Stimulated activated memory B cell treated with anti-CD40 and anti-IgM and Interleukin-4, amounts not matched to agents 10 μg/mL and 1 μg/mL and 100 μg/mL, for 72 hours (primary cell): ENCODE results near the gene MLPH.
A peak's percentile ranks its signal among the peaks of the same experiment; 100 is the strongest.

Experiments used
- ATAC-seq: fragments of 150-1000 bp; cut with Tn5 transposase; 2 replicates; pipeline ENCODE4 v1.10.0; 2021
- H3K27ac Mint-ChIP-seq: one replicate; pipeline ENCODE4 v1.8.0; 2022; ENCODE audit warnings: mild to moderate bottlenecking, mixed read lengths
- H3K27me3 Mint-ChIP-seq: one replicate; pipeline ENCODE4 v1.8.0; 2022; ENCODE audit warnings: mixed read lengths
- H3K36me3 Mint-ChIP-seq: one replicate; pipeline ENCODE4 v1.8.0; 2022; ENCODE audit warnings: mixed read lengths
- H3K4me1 Mint-ChIP-seq: one replicate; pipeline ENCODE4 v1.8.0; 2022; ENCODE audit warnings: mixed read lengths
- H3K4me3 Mint-ChIP-seq: one replicate; pipeline ENCODE4 v1.8.0; 2022; ENCODE audit warnings: mild to moderate bottlenecking, moderate library complexity, mixed read lengths
- H3K9me3 Mint-ChIP-seq: one replicate; pipeline ENCODE4 v1.8.0; 2022; ENCODE audit warnings: mixed read lengths

Gene MLPH

DNA sequence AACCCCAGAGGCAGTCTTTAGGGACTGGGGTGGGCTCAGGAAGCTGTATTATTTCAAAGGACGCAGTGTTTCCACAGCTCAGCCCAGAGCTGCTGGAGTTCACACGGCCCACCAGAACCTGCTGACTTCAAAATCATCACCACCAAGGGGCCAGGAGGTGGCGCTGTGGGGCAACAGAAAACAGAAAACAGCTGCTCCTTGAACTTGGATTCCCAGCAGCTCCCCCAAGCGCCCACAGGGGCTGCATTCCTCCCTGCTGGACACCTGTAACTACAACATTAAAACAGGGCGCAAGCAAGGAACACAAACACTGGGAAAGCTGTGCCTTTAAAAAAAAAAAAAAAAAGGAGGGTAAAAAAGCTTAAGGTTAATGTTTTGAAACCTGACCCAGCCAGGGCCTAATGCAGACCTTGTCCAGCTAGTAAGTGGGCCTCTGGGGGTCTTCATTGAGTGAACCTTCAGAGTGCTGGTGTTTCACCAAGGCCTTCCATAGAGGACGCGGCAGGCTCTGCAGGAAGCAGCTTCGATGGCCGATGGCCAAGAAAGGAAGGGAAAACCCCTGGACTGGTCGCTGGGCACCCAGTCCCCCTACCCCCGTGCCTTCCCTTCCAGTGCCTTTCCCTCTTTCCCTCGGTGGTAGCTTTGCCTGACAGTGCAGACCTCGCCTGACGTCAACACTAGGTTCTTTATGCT is 25.9 kb downstream of the MLPH start:
- no peak overlapping the region for H3K27ac Mint-ChIP-seq

DNA sequence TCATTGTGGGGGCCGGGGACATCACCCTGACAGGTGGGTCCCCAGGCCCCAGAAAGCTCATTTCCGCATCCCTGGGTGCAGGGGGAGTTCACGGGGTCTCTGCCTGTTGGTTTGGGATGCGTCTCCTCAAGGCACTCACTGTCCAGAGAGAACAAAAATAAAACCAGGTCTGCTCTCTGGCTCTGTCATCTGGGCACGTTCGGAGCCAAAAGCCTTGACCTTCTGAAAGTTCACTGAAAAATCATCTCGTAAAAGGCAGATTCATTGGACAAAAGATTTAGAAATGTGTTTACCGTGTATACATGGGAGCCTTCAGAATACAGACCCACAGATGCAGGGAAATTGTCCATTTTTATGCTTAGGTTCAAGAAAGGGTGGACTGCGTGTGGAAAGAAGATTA is 26.6 kb downstream of the MLPH start:
- H3K27me3 Mint-ChIP-seq: peaks cover 20% of the 10 kb centered on the region
- peaks cover 5% of the 10 kb centered on the region for H3K4me1 Mint-ChIP-seq
- no peak overlapping the region for H3K27ac Mint-ChIP-seq
- no peak for ATAC-seq
- peaks cover 14% of the 10 kb centered on the region for H3K9me3 Mint-ChIP-seq
- no peak overlapping the region for H3K4me3 Mint-ChIP-seq
- no peaks in the 10 kb centered on the region for H3K36me3 Mint-ChIP-seq

More for the DNA sequence above, 25.9 kb downstream of the MLPH start:
- Mint-ChIP-seq H3K27me3 (peaks cover 28% of the 10 kb centered on the region), H3K36me3 (no peaks in the 10 kb centered on the region), H3K4me1 (peaks cover 5% of the 10 kb centered on the region), H3K4me3 (no peak overlapping the region), H3K9me3 (peaks cover 12% of the 10 kb centered on the region)
- ATAC-seq: peak; percentile 69

DNA sequence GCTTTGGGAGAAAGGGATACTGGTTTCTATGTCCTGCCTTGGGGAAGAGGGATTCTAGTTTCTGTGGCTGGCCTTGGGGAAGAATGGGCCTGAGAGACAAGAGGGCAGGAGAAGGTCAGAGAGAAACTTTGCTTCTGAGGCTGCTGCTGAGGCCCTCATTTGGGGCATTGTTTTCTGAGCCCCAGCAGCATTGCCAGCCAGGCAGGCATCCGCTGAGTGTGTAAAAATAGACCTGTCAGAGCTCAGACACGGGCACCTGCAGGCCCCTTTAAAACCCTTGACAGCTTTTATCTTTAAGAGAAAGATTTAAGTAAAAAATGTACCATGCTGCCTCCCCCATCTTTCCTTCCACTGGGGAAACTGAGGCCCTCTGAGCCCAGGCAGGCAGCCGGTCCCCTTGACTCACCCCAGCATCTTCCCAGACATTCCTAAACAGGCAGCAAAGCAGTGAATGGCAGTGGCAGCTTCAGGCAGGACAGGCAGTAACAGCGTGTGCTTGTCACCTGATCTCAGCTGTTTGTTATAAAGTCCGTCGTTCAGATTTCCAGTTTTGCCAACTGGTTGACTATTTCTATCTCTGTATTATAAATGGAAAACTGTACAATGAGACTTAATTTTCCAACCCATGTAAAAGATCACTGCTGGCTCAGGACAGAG is 27.6 kb downstream of the MLPH start:
- Mint-ChIP-seq H3K4me1 (peaks cover 5% of the 10 kb centered on the region), H3K36me3 (no peaks in the 10 kb centered on the region), H3K27me3 (peaks cover 11% of the 10 kb centered on the region), H3K9me3 (peaks cover 14% of the 10 kb centered on the region), H3K27ac (no peak overlapping the region), H3K4me3 (no peak overlapping the region)
- no peak for ATAC-seq

DNA sequence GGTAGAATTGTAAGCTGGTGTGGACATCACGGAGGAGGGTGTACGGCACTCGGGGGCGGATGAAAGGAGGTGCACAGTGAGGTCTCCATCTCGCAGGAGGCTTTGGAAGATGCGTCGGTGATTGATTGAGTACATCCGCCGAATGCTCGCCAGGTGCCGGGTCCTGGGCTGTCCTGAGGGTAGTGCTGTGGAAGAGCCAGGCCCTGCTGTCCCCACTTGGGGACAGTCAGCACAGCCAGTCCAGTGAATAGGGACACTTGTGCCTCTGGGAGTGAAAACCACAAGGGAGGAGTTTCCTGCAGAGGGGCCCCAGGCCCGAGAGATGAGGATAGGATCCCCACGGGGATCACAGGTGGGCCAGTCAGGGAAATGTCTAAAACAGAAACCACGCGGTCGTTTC is 28.1 kb downstream of the MLPH start:
- no peak overlapping the region for H3K4me3 Mint-ChIP-seq
- no peak for ATAC-seq
- H3K4me1 Mint-ChIP-seq: peaks cover 5% of the 10 kb centered on the region
- H3K27ac Mint-ChIP-seq: no peak overlapping the region
- no peaks in the 10 kb centered on the region for H3K36me3 Mint-ChIP-seq
- H3K27me3 Mint-ChIP-seq: peaks cover 9% of the 10 kb centered on the region
- peaks cover 14% of the 10 kb centered on the region for H3K9me3 Mint-ChIP-seq

DNA sequence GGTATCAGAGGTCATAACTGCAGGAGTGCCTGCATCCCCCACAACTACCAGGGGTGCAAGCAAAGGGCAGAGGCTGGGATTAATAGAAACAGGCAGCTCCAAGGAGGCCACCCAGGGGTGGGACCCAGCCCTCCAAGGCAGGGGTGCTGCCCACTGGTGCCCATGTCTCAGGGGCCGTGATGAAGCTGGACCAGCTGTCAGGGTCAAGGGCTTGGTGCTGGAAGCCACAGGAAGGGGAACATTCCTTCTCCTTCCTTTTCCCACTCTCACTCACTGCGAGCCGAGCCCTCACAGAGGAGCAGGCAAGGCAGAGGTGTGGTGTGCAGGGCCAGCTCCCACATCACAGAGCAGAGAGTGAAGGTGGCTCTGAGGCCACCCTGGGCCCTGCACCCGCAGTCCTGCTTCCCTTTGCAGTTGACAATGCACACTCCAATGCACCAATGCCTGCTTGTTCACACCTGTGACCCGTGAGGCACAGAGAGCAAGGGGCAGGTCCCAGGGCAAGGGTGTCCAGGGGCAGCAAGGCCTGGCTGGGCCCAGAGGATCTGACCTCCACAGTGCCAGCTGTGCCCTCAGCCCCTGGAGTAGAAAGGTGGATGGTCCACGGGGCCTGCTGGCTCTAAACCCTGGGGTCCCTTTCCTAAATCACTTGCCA is 28.7 kb downstream of the MLPH start:
- H3K27me3 Mint-ChIP-seq: peaks cover 5% of the 10 kb centered on the region
- no peak overlapping the region for H3K27ac Mint-ChIP-seq
- peaks cover 5% of the 10 kb centered on the region for H3K4me1 Mint-ChIP-seq
- no peaks in the 10 kb centered on the region for H3K36me3 Mint-ChIP-seq
- no peak for ATAC-seq
- no peak overlapping the region for H3K4me3 Mint-ChIP-seq
- peaks cover 14% of the 10 kb centered on the region for H3K9me3 Mint-ChIP-seq

DNA sequence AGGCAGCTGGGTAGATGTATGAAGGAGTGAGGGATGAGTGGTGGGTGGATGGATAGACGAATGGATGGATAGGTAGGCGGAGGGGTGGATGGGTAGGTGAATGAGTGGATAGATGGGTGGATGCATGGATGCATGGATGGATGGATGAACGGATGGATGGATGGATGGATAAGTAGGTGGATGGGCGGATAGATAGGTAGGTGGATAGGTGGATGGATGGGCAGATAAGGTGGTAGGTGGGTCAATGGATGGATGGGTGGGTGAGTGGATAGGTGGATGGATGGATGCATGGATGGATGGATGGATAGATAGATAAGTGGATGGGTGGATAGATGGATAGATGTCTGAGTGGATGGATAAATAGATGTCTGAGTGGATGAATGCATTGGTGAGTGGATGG is 30.1 kb downstream of the MLPH start:
- H3K4me3 Mint-ChIP-seq: no peak overlapping the region
- no peaks in the 10 kb centered on the region for H3K36me3 Mint-ChIP-seq
- H3K27ac Mint-ChIP-seq: no peak overlapping the region
- no peak for ATAC-seq
- peaks cover 5% of the 10 kb centered on the region for H3K4me1 Mint-ChIP-seq
- peaks cover 14% of the 10 kb centered on the region for H3K9me3 Mint-ChIP-seq
- no peaks in the 10 kb centered on the region for H3K27me3 Mint-ChIP-seq

DNA sequence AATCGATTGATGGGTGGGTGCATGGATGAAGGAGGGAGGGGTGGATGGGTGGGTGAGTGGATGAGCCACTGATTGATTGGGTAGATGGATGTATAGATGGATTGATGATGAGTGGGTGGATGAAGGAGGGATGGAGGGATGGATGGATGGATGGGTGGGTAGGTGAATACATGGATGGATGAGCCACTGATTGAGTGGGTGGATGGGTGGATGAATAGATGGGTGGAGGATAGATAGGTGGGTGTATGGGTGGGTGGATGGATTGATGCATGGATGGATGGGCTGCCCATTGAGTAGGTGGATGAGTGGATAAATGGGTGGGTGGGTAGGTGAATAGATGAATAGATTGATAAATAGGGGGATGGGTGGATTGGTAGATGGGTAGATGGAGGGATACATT is 30.9 kb downstream of the MLPH start:
- Mint-ChIP-seq H3K9me3 (peaks cover 14% of the 10 kb centered on the region), H3K4me1 (peaks cover 5% of the 10 kb centered on the region)

DNA sequence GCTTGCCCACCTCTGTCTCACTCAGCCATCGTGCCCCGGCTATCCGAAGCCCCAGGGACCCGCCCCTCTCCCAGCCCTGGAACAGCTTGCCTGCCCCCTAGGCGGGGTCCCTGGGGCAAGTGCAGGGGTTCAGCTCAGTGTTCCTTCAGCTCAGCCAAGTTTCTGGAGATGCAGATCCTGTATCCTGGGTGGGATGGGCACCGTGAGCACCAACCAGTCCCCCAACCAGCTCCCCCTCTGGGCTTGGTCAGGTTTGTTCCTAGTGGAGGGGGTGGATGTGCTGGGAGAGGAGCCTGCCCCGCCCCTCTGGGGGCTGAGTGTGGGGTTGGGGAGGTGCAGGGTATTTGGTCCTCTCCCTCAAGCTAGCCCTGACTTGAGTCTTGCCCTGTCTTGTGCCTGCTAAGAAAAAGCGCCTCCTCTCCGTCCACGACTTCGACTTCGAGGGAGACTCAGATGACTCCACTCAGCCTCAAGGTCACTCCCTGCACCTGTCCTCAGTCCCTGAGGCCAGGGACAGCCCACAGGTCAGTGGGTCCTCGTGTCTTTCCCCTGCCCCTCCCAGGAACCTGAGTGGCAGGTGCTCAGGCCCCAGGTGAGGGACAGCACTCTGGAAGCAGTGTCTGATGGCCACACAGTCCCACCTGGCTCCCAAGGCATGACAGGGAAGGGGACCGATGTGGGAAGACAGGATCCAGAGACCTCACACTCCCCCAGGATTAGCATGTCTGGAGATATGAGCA is 32.6 kb downstream of the MLPH start:
- no peaks in the 10 kb centered on the region for H3K36me3 Mint-ChIP-seq

More for the DNA sequence above, 30.9 kb downstream of the MLPH start:
- Mint-ChIP-seq H3K4me3 (no peak overlapping the region), H3K36me3 (no peaks in the 10 kb centered on the region), H3K27ac (no peak overlapping the region), H3K27me3 (no peaks in the 10 kb centered on the region)
- ATAC-seq: peak; percentile 3

DNA sequence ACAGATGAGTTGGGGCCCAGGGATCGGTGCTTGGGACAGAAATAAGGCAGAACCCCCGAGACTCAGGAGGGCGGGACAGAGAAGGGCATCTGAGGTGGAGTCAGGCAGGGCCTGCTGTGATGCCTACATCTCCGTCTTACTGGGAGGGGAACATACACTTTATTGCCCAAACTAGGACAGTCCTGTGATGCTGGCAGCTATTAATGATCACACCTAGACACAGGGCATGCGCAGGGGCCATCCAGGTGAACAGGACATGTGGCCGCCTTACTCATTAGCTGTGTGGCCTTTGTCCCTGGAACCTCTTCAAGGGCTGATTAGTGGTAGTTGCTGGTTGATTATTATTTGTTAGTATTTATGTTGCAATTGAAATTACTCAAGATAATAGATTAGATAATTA is 33.2 kb downstream of the MLPH start:
- Mint-ChIP-seq H3K4me3 (no peak overlapping the region), H3K36me3 (no peaks in the 10 kb centered on the region), H3K9me3 (peaks cover 14% of the 10 kb centered on the region), H3K4me1 (peaks cover 1% of the 10 kb centered on the region), H3K27ac (no peak overlapping the region), H3K27me3 (no peaks in the 10 kb centered on the region)
- ATAC-seq: peak; percentile 10

More for the DNA sequence above, 32.6 kb downstream of the MLPH start:
- peaks cover 14% of the 10 kb centered on the region for H3K9me3 Mint-ChIP-seq
- no peaks in the 10 kb centered on the region for H3K27me3 Mint-ChIP-seq
- no peak overlapping the region for H3K4me3 Mint-ChIP-seq
- ATAC-seq: peak; percentile 28
- H3K27ac Mint-ChIP-seq: no peak overlapping the region
- H3K4me1 Mint-ChIP-seq: peaks cover 5% of the 10 kb centered on the region

DNA sequence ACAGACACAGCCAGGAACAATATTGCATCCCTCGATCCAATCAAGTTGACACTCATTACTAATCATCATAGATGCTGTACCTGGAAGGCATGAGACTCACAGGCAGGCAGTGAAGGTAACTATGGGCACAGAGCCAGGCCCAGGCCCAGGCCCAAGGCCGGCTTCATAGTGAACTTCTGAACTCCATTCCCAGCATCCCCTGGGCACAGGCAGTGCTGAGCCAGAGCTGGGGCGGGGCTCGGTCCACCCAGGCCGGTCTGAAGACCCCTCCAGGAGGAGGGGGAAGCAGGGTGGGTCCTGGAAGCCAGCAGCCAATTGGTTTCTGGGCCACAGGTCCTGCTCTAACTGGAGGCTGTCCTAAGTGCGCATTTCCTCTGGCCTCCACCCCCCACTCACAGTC is 37.6 kb downstream of the MLPH start:
- H3K27me3 Mint-ChIP-seq: no peaks in the 10 kb centered on the region
- H3K4me3 Mint-ChIP-seq: no peak overlapping the region
- ATAC-seq: no peak
- H3K36me3 Mint-ChIP-seq: no peaks in the 10 kb centered on the region
- no peak overlapping the region for H3K27ac Mint-ChIP-seq
- peaks cover 6% of the 10 kb centered on the region for H3K4me1 Mint-ChIP-seq
- H3K9me3 Mint-ChIP-seq: no peaks in the 10 kb centered on the region

DNA sequence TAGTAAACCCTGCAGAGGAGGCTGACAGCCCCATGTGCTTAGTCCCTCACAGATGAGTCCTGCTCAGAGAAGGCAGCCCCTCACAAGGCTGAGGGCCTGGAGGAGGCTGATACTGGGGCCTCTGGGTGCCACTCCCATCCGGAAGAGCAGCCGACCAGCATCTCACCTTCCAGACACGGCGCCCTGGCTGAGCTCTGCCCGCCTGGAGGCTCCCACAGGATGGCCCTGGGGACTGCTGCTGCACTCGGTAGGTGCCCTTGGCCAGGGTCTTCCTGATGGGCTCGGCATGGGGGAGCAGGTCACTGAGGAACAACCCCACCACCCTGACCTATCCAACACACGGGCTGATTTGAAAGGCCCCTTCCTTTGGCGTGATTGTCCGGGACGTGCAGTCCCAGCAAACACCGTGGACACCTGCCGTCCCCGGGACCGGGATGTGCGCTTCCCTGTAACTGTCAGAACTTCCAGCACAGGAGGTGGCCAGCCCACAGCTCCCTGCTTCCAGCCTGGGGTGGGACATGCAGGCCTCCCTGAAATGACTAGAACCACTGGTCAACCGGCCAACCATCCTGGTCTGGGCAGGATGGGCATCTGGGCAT is 38.6 kb downstream of the MLPH start:
- no peak overlapping the region for H3K27ac Mint-ChIP-seq
- peaks cover 16% of the 10 kb centered on the region for H3K4me1 Mint-ChIP-seq
- no peaks in the 10 kb centered on the region for H3K27me3 Mint-ChIP-seq
- no peaks in the 10 kb centered on the region for H3K36me3 Mint-ChIP-seq
- H3K9me3 Mint-ChIP-seq: no peaks in the 10 kb centered on the region
- no peak for ATAC-seq
- H3K4me3 Mint-ChIP-seq: no peak overlapping the region

DNA sequence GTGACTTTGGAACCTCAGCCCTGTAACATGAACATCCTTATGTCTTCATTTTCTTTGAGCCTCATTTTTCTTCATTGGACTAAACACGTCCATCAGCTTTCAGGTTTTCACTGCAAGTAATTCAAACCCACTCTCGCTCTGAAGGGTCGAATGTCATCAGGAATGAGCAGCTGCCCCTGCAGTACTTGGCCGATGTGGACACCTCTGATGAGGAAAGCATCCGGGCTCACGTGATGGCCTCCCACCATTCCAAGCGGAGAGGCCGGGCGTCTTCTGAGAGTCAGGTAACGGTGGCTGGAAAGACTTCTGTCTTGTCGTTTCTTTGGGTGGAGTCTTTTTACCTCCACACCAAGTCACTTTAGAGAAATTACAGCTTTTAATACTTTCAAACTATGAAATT is 40.2 kb downstream of the MLPH start:
- H3K36me3 Mint-ChIP-seq: no peaks in the 10 kb centered on the region
- no peak for ATAC-seq

DNA sequence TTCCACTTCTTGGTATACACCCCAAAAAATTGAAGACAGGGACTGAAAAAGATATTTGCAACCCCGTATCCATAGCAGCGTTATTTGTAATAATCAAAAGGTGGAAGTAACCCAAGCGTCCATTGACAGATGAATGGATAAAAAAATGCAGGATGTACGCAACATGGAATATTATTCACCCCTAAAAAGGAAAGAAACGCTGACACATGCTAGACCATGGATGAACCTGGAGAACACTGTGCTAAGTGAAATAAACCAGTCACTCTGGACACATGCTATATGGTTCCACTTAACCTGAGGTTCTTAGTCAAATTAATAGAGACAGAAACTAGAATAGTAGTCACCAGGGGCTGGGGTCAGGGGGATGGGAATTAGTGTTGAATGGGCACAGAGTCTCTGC is 40.7 kb downstream of the MLPH start:
- Mint-ChIP-seq H3K36me3 (no peaks in the 10 kb centered on the region), H3K9me3 (no peaks in the 10 kb centered on the region), H3K27me3 (no peaks in the 10 kb centered on the region), H3K4me3 (no peak overlapping the region), H3K27ac (no peak overlapping the region), H3K4me1 (peaks cover 21% of the 10 kb centered on the region)
- no peak for ATAC-seq

More for the DNA sequence above, 40.2 kb downstream of the MLPH start:
- no peaks in the 10 kb centered on the region for H3K27me3 Mint-ChIP-seq
- no peak overlapping the region for H3K27ac Mint-ChIP-seq
- H3K4me1 Mint-ChIP-seq: peaks cover 21% of the 10 kb centered on the region
- no peak overlapping the region for H3K4me3 Mint-ChIP-seq
- no peaks in the 10 kb centered on the region for H3K9me3 Mint-ChIP-seq

DNA sequence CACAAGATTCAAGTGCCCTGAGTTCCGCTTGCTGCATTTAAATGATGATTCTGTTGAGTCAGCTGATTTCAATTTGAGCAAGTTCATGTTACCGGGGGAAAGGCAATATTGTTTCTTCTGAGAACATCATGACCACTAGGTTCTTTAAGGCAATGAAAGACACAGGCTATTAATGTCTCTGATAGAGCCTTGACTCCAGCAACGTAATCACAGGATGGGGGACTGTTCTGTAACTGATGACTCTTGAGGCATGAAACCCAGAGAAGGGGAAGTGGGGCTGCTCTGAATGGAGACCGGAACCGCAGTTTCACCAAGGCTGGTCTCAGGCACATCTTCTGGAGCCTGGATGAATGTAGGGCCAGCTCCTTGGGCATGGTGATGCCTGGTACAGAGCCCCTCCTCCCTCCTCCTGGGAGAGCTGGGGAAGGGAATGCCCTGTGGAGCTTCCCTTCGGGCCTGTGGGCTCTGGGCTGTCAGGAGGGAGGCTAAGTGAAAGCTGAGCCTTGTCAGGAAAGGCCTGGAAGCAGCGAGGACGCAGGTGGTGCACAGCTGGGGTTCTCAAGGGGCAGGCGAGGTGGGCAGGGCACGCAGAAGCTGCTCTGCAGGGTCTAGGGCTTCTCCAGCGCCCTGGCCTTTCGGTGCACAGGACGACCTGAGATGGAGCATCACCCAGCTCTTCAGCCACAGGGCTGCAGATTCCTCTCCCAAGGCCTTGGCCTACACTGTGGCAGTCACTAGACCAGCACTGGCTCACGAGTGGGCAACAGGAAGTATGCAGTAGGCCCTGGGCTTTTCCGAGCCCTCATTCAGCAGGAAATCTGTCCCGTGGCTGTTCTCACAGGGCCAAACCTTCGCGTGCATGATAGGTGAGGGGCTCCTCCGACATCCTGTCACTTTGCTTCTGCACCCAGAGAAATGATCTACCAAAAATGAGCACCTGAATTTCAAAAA is 42.7 kb downstream of the MLPH start:
- Mint-ChIP-seq H3K27ac (peak overlapping the region; percentile 27), H3K4me3 (no peak overlapping the region), H3K27me3 (no peaks in the 10 kb centered on the region), H3K9me3 (no peaks in the 10 kb centered on the region), H3K36me3 (no peaks in the 10 kb centered on the region), H3K4me1 (peaks cover 27% of the 10 kb centered on the region)
- peak; percentile 91 for ATAC-seq
